ENCODE results near the gene CBX4. TPM values are rescaled to one million over a fixed set of nuclear protein-coding genes. Genes with fewer than 3 reads are reported as not detected.

CBX4 gene
- total RNA-seq, 2 experiments from 2014 or later = 8.0 to 10.0 TPM

GRCh38 chr17:79810130-79811010 is 28.9 kb downstream of the CBX4 start:
- ChIA-PET CTCF (interaction anchor here (1.0 to 3.5 kb wide), 7 partner anchors 9 to 32 kb away, joined by 3 to 22 read pairs (median 5); partner anchors contain the start of genes CBX4 and CBX8), POLR2A (interaction anchor here (0.8 to 2.2 kb wide), 5 partner anchors 13 to 1264 kb away, joined by 4 to 6 read pairs (median 5); partner anchors contain the start of genes CBX4 and CBX8)

- POLR2A ChIA-PET = interaction anchor here (1.7 to 2.2 kb wide), 2 partner anchors 12 to 27 kb away, joined by 4 to 6 read pairs; partner anchors contain the start of gene CBX8
- CTCF ChIA-PET = interaction anchor here (1.4 to 3.5 kb wide), 4 partner anchors 11 to 31 kb away, joined by 5 to 22 read pairs (median 6); partner anchors contain the start of gene CBX8
Observed at GRCh38 chr17:79809530-79810129, 29.6 kb downstream of the CBX4 start.

- CTCF ChIA-PET = interaction anchor here (0.8 to 2.2 kb wide), 4 partner anchors 10 to 197 kb away, joined by 3 to 7 read pairs (median 4); partner anchors contain the start of gene CBX8
Observed at GRCh38 chr17:79808763-79809529, 30.3 kb downstream of the CBX4 start.

DNA sequence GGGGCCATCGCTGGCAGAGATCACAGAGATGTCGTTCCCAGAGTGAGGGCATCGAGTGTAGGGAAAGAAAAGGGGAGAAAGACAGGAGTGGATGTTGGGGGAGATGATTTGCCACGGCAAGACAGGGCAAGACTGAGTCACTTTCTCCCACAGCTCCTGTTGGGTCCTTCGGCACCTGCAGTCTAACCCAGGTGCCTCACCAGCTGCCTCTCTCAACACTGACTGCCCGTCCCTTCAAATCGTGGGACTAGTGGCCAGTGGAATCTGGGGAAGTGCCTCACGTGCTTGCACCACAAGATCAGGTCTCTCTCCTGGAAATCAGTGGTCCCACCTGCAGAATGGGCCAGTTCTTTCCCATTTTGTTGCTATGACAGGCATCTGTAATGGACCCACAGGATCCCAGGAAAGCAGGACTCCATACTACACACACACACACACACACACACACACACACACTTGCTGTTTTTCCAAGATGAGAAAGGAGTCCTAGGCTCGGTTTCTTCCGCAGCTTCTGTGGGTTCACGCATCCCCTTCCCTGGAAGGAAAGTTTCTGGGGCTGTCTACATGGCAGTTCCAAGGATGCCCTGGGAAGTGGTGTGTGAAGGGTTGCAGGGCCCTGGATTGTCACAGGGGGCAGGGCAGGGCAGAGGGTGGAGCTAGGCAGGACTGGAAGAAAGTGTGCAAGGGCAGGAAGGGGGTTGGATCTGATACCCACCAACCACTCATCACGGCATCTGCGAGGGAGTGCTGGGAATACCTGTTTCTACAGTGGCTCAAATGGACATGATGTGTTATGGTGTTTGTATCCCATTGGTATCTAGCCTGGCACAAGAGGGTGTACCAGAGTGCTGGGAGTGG is 32.1 kb downstream of the CBX4 start:
- POLR2A ChIA-PET = no interaction called here
- CTCF ChIA-PET = interaction anchor here (1.1 to 2.2 kb wide), 5 partner anchors 8 to 61 kb away, joined by 3 to 9 read pairs (median 7); partner anchors contain the start of gene CBX4

More at GRCh38 chr17:79808763-79809529, 30.3 kb downstream of the CBX4 start:
- POLR2A ChIA-PET = interaction anchor here (1.0 kb wide), 1 partner anchor 12 kb away, joined by 4 read pairs; the partner anchor contains the start of gene CBX8

DNA sequence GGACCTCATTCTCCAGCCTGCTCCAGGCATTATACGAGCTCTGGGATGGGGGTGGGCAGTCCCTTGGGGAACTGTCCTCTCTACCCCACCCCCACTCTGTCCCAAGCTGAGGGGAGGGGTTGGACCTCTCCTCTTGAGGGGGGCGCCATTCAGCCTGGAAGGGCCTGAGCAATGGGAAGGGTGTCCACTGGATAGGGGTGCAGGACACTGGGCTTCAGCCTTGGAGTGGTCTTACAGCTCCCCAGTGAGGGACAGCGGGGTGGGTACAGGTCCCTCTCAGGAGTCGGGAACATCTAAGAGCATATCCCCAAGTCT is 32.8 kb downstream of the CBX4 start:
- ChIA-PET POLR2A (no interaction called here), CTCF (interaction anchor here (1.6 to 1.8 kb wide), 2 partner anchors 39 to 60 kb away, joined by 3 to 9 read pairs; no protein-coding TSS in a partner anchor)

- ChIA-PET CTCF (interaction anchor here (1.0 to 2.5 kb wide), 6 partner anchors 8 to 200 kb away, joined by 3 to 14 read pairs (median 4); partner anchors contain the start of gene CBX4), POLR2A (no interaction called here)
Observed at GRCh38 chr17:79804856-79805696, 34.2 kb downstream of the CBX4 start.

GRCh38 chr17:79803997-79804855 is 35.0 kb downstream of the CBX4 start:
- ChIA-PET CTCF (interaction anchor here (0.8 to 2.5 kb wide), 7 partner anchors 8 to 201 kb away, joined by 3 to 14 read pairs (median 4); partner anchors contain the start of gene CBX4), POLR2A (interaction anchor here (1.9 kb wide), 1 partner anchor 33 kb away, joined by 7 read pairs; no protein-coding TSS in a partner anchor)

DNA sequence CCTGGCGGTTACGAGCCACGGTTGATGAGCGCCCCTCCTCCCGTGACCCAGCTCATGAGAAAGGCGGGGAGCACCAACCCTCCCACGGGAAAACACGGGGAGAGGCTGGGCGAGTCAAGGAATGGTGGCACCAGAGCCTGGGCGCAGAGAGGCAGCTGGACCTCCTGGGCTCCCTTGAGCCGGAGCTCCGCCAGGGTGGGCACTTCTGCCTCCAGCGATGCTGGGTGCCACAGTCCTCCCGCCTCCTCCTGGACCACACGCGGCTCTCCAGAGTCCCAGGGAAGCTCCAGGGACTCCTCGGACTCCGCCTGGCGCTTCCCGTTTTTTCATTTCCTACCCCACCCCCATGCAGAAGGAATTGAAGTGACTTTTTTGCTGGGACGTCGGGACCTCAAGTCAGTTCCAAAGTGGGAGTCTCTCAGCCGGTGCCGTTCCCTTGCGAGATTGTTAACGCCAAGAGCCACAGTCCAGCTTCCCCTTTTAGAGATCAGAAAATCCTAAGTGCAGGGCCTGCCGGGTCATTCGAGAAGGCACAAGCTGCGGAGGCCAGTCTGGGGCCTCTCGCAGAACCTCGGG is 35.7 kb downstream of the CBX4 start:
- ChIA-PET POLR2A (interaction anchor here (1.9 kb wide), 1 partner anchor 33 kb away, joined by 7 read pairs; no protein-coding TSS in a partner anchor), CTCF (interaction anchor here (1.2 to 2.5 kb wide), 3 partner anchors 33 to 39 kb away, joined by 3 to 14 read pairs (median 7); partner anchors contain the start of gene CBX4)

DNA sequence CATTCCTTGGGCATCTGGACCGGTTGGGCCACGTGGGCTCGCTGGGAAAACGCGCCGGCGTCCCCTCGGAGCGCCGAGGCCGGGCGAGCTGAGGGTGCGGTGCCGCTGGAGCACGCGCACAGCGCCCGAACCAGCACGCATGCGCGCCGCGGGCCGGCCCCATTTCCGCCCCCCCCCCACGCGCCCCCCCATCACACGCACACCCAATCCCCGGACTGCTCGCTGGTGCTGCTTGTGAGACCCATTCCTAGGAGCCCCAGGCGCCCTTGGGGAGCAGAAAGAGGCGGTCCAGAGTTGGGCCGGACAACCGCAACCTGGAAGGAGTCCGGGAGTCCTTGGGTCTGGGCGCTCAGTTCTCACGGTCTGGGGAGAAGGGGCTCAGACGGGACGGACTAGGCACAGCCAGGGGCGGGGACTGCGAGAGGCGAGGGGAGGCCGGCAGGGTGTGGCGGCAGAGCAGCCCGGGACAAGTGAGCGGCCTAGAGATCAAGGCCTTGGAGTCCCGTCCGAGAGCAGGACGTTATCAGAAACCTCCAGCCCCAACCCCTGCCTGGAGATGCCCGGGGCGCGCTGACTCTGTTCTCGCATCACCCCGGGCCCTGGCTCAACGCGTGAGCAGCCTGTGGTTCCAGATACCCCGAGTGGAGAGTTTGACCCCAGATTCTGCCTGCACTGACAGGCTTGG is 36.4 kb downstream of the CBX4 start:
- CTCF ChIA-PET = no interaction called here

DNA sequence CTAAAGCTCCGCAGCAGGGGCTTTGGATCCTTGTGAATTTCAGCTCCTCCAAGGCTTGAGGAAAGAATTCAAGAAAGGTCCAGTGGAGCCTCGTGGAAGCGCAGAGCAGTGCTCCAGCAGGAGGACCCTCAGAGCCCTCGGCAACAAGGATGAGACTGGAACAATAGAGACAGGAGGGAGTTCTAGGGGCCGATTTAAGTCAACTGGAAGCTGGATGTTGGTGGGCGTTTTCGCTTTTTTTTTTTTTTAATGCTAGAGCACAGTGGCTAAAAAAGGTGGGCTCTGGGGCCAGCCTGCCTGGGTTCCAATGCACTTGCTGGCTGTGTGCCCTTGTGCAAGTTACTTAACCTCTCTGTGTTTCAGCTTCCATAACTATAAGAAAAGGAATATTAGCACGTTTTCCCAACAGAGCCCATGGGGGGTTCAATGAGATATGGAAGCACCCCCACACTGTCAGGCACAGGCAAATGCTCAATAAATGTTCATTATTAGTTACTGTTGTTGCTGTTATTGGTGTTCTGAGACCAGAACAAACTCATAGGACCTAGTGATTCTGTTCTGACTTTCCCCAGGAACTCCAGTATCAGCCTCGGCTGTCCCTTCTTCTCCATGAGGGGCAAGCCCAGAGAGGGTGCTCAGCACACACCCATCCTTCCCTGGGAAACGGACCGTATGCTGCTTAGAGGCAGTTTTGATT is 37.1 kb downstream of the CBX4 start:
- CTCF ChIA-PET = interaction anchor here (1.6 to 2.2 kb wide), 2 partner anchors 8 to 10 kb away, joined by 3 to 12 read pairs; no protein-coding TSS in a partner anchor
- POLR2A ChIA-PET = interaction anchor here (0.6 kb wide), 1 partner anchor 232 kb away, joined by 5 read pairs; no protein-coding TSS in a partner anchor

More for the DNA sequence above, 36.4 kb downstream of the CBX4 start:
- POLR2A ChIA-PET = interaction anchor here (1.9 kb wide), 1 partner anchor 34 kb away, joined by 7 read pairs; no protein-coding TSS in a partner anchor

DNA sequence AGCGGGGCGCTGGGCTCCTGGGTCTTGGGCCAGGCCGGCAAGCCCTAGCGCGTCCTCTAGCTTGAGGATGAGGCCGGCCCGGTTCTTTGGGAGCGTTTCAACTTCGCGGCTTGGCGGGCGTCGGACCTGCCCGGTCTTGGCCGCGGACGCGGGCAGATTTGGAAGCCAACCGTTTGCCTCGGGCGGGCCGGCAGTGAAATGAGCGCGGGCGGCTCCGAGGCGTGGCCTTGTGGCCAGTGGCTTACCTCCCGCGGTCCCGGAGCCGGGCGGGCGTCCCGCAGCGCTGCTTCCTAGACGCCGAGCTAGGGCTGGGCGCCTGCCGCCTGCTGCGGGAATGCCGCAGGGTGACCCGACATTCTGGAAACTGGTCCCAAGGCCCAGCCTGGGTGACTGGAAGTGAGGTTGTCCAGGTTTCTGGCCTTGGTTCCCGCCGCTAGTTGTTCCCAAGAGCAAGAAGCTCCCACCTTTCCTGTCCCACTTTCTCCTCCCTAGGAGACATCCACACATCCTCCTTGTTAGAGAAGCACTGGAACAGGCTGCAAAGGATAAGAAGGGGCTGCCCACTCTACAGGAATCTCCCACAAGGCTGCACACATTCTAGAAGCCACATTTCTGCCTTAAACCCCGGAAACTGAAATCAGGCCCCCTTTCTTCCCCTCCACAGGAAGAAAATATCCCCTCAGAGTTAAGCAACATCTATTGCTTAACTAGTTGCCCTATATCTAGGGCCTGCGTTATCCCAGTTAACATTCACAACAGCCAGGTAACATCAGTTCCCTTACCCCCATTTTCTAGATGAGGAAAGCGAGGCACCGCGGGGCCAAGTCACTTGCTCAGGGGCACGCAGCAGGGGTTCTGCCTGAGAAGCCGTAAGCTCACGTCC is 37.8 kb downstream of the CBX4 start:
- ChIA-PET POLR2A (interaction anchor here (0.6 to 1.2 kb wide), 2 partner anchors 11 to 232 kb away, joined by 5 read pairs; no protein-coding TSS in a partner anchor), CTCF (interaction anchor here (1.6 to 3.7 kb wide), 3 partner anchors 9 to 39 kb away, joined by 3 to 18 read pairs (median 12); partner anchors contain the start of gene CBX4)

DNA sequence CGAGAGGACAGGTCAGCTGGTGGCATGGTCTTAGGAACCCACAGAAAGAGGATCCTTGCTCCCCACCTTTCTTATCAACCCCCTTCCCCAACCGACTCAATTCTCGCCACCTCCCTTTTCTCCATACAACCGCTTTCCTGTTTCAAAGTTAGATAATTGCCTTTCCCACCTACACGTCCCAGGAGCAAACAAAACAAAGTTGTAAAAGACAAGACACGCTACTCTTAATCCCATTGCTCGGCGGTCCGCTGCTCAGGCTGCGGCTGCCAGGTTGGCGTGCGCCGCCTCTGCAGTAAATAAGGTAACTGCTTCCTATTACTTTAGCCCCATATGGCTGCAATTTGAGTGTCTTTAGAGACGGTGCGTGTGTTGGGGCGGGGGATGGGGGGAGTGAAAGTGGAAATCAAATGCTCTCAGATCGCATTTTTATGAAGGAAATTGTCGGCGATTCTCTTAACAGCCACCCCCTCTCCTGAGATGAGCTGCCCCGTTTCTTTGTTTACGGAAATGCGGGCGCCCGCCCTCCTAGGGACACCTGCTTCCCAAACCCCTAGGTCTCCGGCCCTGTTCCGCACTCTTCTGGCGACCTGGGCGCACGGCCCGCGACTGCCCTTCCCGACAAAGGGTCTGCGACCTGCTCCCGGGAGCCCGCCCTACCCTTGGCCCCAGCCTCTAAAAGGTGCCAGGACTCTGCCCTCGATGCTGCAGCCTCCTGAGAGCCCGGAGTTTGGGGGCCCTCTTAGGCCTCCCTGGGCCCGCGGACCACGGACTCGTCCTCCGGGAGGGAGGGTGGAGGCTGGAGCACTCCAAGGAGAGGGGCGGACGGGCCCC is 38.7 kb downstream of the CBX4 start:
- CTCF ChIA-PET = interaction anchor here (1.3 to 3.7 kb wide), 5 partner anchors 10 to 40 kb away, joined by 3 to 18 read pairs (median 4); partner anchors contain the start of gene CBX4
- POLR2A ChIA-PET = interaction anchor here (0.6 to 1.2 kb wide), 2 partner anchors 12 to 32 kb away, joined by 5 to 11 read pairs; no protein-coding TSS in a partner anchor

Data from activated CD8-positive, alpha-beta memory T cell treated with anti-CD3 and anti-CD28 coated beads for 36 hours (primary cell).